Tibial nerve (tissue), 4 donors: Measurements from ENCODE around the gene ZBTB20. TPM values are rescaled to one million over a fixed set of nuclear protein-coding genes. Genes with fewer than 3 reads are reported as not detected.
A peak's percentile ranks its signal among the peaks of the same experiment; 100 is the strongest.

Experiments used
- DNase-seq, 2 donors: peaks; one replicate each; pipeline ENCODE4 v3.0.0-alpha.2; 2019; ENCODE audit warnings: low spot score in 2 of 2
- H3K27ac ChIP-seq, 4 donors: fragments of 200-600 bp; sonication (generic) in 3 of 4; one replicate each; pipeline ENCODE4 v1.5.1; 2017 to 2019; ENCODE audit warnings: mild to moderate bottlenecking in 1 of 4
- H3K27me3 ChIP-seq, 2 donors: fragments of 200-600 bp; sonication (generic) in 1 of 2; one replicate each; pipeline versions ENCODE4 v1.5.1 to v1.6.0; 2017 to 2019
- H3K36me3 ChIP-seq, 3 donors: fragments of 200-600 bp; sonication (generic); one replicate each; pipeline ENCODE4 v1.5.1; 2018 to 2019
- H3K4me1 ChIP-seq, 4 donors: fragments of 200-600 bp; sonication (generic) in 3 of 4; one replicate each; pipeline ENCODE4 v1.5.1; 2017 to 2019
- H3K4me3 ChIP-seq, 4 donors: fragments of 200-600 bp; sonication (generic) in 3 of 4; one replicate each; pipeline ENCODE4 v1.5.1; 2017 to 2019; ENCODE audit warnings: mild to moderate bottlenecking in 1 of 4, moderate library complexity in 1 of 4
- H3K9me3 ChIP-seq, 4 donors: fragments of 200-600 bp; sonication (generic) in 3 of 4; one replicate each; pipeline ENCODE4 v1.5.1; 2017 to 2019
- CTCF ChIP-seq, 5 experiments: fragments of 200-600 bp in 3 of 5; fragments of 450-650 bp in 2 of 5; sonication (generic) in 3 of 5; IDR thresholded peaks; one replicate each; pipeline ENCODE4 v1.5.1; 2016 to 2019; ENCODE audit warnings: antibody characterized with exemption in 5 of 5, mild to moderate bottlenecking in 3 of 5, moderate library complexity in 2 of 5
- EP300 ChIP-seq, 2 donors: sonication (generic); formaldehyde crosslinking; IDR thresholded peaks; one replicate each; pipeline ENCODE4 v1.6.1; 2017; ENCODE audit warnings: antibody characterized with exemption in 2 of 2, mild to moderate bottlenecking in 1 of 2
- POLR2A ChIP-seq, 2 donors: fragments of 450-650 bp; IDR thresholded peaks; one replicate each; pipeline ENCODE4 v1.6.1; 2017; ENCODE audit warnings: antibody characterized with exemption in 2 of 2, mild to moderate bottlenecking in 2 of 2, moderate library complexity in 2 of 2
- WGBS, 2 donors: methylation state at CpG; one replicate each; pipeline ENCODE4 v1.1.5; 2018; 5-methylcytosine and 5-hydroxymethylcytosine counted together
- total RNA-seq, 4 donors: library from RNA; depleted of rRNA; stranded (reverse); fragments of >200 nt; gene quantifications; one replicate each; pipeline ENCODE4 v1.1.0, GENCODE V29; 2016

The ZBTB20 gene
- total RNA-seq, 4 donors from 2014 or later: 63.3 to 127 (median 102) TPM

DNA sequence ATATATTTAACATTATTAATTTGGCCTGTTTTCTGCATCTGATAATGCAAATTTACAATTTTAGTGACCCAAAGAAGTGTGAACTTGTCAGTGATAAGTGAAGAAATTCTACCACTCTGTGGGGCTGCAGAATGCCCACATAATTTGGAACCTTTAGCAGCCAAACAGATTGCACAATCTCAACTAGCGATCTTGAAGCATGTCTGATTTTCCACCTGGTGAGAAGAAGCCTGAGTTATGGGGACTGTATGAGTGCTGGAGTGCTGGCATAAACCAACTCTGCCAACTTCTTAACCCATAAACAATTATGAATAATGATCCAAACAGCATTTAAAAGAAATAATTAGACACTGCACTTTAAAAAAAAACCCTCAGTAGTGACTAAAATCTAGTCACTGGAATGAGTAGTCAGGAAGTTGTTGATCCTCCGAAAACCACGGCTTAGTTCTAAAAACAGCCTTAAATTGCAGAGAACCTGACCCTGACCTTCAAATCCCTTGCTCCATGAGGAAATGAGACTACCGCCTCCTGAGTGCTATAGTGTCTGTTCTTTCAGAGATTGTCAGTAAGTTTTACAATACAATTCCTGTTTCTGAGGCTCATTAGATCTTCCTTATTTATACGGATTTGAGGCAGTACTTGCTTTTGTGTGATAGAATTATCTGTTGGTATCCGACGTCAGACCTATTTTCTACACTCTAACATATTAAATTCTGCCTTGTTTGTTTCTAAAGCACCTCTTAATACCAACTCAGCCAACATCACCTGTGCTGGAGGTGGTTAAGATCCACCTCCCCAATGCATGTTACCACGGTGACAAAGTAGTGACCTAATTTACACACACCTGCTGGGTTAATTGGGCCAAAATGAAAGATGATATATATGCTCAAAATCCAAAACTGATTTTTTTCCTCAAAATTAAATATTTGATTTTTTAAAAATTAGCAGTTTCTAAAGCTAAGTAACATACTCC lies 267.7 kb downstream of the ZBTB20 start:
- Histone ChIP-seq H3K27me3 (no peaks in the 10 kb centered on the region), H3K9me3 (no peaks in the 10 kb centered on the region), H3K27ac (peak overlapping the region in 2 of 4 donors; percentile 52 to 58), H3K36me3 (no peaks in the 10 kb centered on the region), H3K4me1 (peaks cover 0 to 36% (median 7%) of the 10 kb centered on the region in 4 donors), H3K4me3 (no peak overlapping the region)
- TF ChIP-seq CTCF (IDR thresholded peaks at IDR 0.05) (no peak), POLR2A (IDR thresholded peaks at IDR 0.05) (no peak), EP300 (IDR thresholded peaks at IDR 0.05) (no peak)
- no peak for DNase-seq
- WGBS, 2 donors: 44 to 49% methylated on average over 8 of the region's 8 CpGs

GRCh38 chr3:114878114-114878839 lies 268.8 kb downstream of the ZBTB20 start:
- H3K4me3 ChIP-seq: no peak overlapping the region
- H3K9me3 ChIP-seq: no peaks in the 10 kb centered on the region
- TF ChIP-seq EP300 (IDR thresholded peaks at IDR 0.05): no peak
- TF ChIP-seq POLR2A (IDR thresholded peaks at IDR 0.05): no peak
- TF ChIP-seq CTCF (IDR thresholded peaks at IDR 0.05): no peak
- no peak overlapping the region for H3K27ac ChIP-seq
- no peaks in the 10 kb centered on the region for H3K36me3 ChIP-seq
- H3K4me1 ChIP-seq: peaks cover 0 to 47% (median 9%) of the 10 kb centered on the region in 4 donors
- no peaks in the 10 kb centered on the region for H3K27me3 ChIP-seq
- DNase-seq: no peak
- 91 to 96% methylated on average over 5 of the region's 5 CpGs for WGBS, 2 donors

GRCh38 chr3:114877378-114878113 lies 269.5 kb downstream of the ZBTB20 start:
- no peaks in the 10 kb centered on the region for H3K9me3 ChIP-seq
- H3K27me3 ChIP-seq: no peaks in the 10 kb centered on the region
- H3K36me3 ChIP-seq: no peaks in the 10 kb centered on the region
- TF ChIP-seq CTCF (IDR thresholded peaks at IDR 0.05) (no peak), EP300 (IDR thresholded peaks at IDR 0.05) (no peak), POLR2A (IDR thresholded peaks at IDR 0.05) (no peak)
- no peak overlapping the region for H3K4me3 ChIP-seq
- WGBS, 2 donors: 83 to 85% methylated on average over 2 of the region's 2 CpGs
- DNase-seq: no peak
- no peak overlapping the region for H3K27ac ChIP-seq
- peaks cover 0 to 54% (median 12%) of the 10 kb centered on the region in 4 donors for H3K4me1 ChIP-seq

DNA sequence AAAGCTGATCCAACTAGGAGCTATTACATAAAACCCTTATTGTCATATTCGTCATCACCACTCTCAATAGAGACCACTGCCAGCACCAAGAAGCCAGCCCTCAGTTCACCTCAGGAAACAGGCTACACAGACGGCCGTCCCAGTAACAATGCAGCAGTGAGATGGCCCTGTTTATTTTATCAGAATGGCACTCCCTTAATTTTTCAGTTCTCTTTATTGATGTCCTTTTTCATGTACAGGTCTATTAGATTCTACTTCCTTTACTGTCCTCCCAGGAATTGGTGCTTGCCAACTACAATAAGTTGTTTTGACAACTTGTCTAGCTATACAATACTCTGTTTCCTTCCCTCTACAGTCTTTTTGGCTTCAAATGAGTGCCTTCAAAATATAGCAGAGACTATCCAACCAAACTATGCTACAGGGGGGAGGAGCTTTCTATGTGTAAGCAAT lies 272.5 kb downstream of the ZBTB20 start:
- H3K4me1 ChIP-seq: peaks cover 0 to 53% (median 19%) of the 10 kb centered on the region in 4 donors
- no peaks in the 10 kb centered on the region for H3K27me3 ChIP-seq
- DNase-seq: no peak
- H3K36me3 ChIP-seq: no peaks in the 10 kb centered on the region
- no peak overlapping the region for H3K27ac ChIP-seq
- WGBS, 2 donors: 19 to 37% methylated on average over 3 of the region's 3 CpGs
- TF ChIP-seq POLR2A (IDR thresholded peaks at IDR 0.05): no peak
- H3K9me3 ChIP-seq: no peaks in the 10 kb centered on the region
- H3K4me3 ChIP-seq: no peak overlapping the region

- H3K4me3 ChIP-seq: no peak overlapping the region
- 79 to 82% methylated on average over 1 of the region's 1 CpG for WGBS, 2 donors
- DNase-seq: no peak
- H3K27ac ChIP-seq: no peak overlapping the region
- H3K4me1 ChIP-seq: peaks cover 0 to 44% (median 15%) of the 10 kb centered on the region in 4 donors
- TF ChIP-seq POLR2A (IDR thresholded peaks at IDR 0.05) (no peak), CTCF (IDR thresholded peaks at IDR 0.05) (no peak), EP300 (IDR thresholded peaks at IDR 0.05) (no peak)
- H3K27me3 ChIP-seq: no peaks in the 10 kb centered on the region
- H3K36me3 ChIP-seq: no peaks in the 10 kb centered on the region
- H3K9me3 ChIP-seq: no peaks in the 10 kb centered on the region
Observed at GRCh38 chr3:114873591-114873990, 273.5 kb downstream of the ZBTB20 start.
